Measurements from ENCODE around the gene ARNT2. TPM values are rescaled to one million over a fixed set of nuclear protein-coding genes. Genes with fewer than 3 reads are reported as not detected.

The ARNT2 gene
- total and polyA plus RNA-seq, 2 experiments from 2014 or later = 3.9 to 5.3 TPM

DNA sequence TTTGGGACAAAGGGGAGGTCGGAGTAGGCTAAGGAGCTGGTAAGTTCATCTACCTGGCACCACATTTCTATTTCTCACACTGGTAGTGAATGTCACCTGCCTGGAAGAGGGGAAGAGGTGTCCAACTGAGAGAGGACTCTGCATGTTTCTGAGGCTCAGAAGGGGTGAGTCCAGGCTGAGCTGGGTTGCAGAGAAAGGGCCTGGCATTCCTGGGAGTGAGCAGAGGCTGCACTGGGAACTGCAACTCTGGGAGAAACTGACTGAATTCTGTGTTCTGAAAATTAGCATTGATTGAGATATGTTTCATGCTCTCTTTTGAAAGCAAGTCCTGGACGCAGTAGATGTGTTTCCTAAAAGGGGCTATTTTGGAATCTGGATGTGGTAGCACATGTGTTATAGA is 32.3 kb upstream of the ARNT2 start:
- Histone ChIP-seq H3K79me2 (no peaks in the 10 kb centered on the region), H3K4me1 (ENCODE audit: insufficient read depth) (no peaks in the 10 kb centered on the region), H2AFZ (no peak overlapping the region), H3K4me3 (no peak overlapping the region), H3K9me3 (ENCODE audit: low read depth) (no peaks in the 10 kb centered on the region), H3K9me2 (replicated peaks; ENCODE audit: insufficient read depth) (no peaks in the 10 kb centered on the region), H3K27ac (no peak overlapping the region), H3K27me3 (no peaks in the 10 kb centered on the region), H4K20me1 (ENCODE audit: insufficient read depth, poor library complexity, severe bottlenecking) (no peaks in the 10 kb centered on the region), H3K36me3 (replicated peaks; ENCODE audit: insufficient read depth, low read depth) (no peaks in the 10 kb centered on the region), H3K4me2 (no peak overlapping the region)
- 95% methylated on average over 2 of the region's 2 CpGs for WGBS (ENCODE audit: low lambda C conversion rate, missing lambda C conversion rate)
- no peak for DNase-seq (ENCODE audit: low spot score)
- TF ChIP-seq, protein P1, sequence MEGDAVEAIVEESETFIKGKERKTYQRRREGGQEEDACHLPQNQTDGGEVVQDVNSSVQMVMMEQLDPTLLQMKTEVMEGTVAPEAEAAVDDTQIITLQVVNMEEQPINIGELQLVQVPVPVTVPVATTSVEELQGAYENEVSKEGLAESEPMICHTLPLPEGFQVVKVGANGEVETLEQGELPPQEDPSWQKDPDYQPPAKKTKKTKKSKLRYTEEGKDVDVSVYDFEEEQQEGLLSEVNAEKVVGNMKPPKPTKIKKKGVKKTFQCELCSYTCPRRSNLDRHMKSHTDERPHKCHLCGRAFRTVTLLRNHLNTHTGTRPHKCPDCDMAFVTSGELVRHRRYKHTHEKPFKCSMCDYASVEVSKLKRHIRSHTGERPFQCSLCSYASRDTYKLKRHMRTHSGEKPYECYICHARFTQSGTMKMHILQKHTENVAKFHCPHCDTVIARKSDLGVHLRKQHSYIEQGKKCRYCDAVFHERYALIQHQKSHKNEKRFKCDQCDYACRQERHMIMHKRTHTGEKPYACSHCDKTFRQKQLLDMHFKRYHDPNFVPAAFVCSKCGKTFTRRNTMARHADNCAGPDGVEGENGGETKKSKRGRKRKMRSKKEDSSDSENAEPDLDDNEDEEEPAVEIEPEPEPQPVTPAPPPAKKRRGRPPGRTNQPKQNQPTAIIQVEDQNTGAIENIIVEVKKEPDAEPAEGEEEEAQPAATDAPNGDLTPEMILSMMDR (IDR thresholded peaks at IDR 0.05; ENCODE audit: poor library complexity) = no peak
- TF ChIP-seq EZH2 (IDR thresholded peaks at IDR 0.05; ENCODE audit: borderline replicate concordance) (no peak), EZH2phosphoT487 (IDR thresholded peaks at IDR 0.05; ENCODE audit: low read depth, severe bottlenecking, unreplicated experiment) (no peak)

DNA sequence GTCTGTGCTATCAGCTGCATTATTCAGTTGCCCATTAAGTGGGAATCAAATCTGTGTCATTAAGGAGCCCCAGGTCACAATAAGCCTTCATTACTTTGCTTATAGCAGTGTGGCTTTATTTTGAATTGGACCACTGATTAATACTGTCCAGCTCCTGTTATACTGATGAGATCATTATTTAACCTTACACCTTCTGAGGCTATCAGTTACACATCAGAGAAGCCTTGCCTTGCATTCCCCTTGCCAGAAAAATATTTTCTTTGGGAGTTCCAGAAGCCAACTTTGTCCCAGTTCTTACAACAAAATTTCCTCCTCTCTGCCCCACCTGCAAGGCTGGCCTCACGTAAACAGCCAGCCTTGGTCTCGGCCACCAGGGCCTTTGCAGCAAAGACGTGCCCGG is 29.7 kb upstream of the ARNT2 start:
- Histone ChIP-seq H3K36me3 (replicated peaks; ENCODE audit: insufficient read depth, low read depth) (no peaks in the 10 kb centered on the region), H3K9me3 (ENCODE audit: low read depth) (no peaks in the 10 kb centered on the region), H4K20me1 (ENCODE audit: insufficient read depth, poor library complexity, severe bottlenecking) (no peaks in the 10 kb centered on the region), H3K4me1 (ENCODE audit: insufficient read depth) (no peaks in the 10 kb centered on the region), H3K27ac (no peak overlapping the region), H3K79me2 (no peaks in the 10 kb centered on the region), H3K9me2 (replicated peaks; ENCODE audit: insufficient read depth) (no peaks in the 10 kb centered on the region), H3K4me3 (no peak overlapping the region), H2AFZ (no peak overlapping the region), H3K27me3 (no peaks in the 10 kb centered on the region), H3K4me2 (no peak overlapping the region)
- TF ChIP-seq EZH2 (IDR thresholded peaks at IDR 0.05; ENCODE audit: borderline replicate concordance) (no peak), EZH2phosphoT487 (IDR thresholded peaks at IDR 0.05; ENCODE audit: low read depth, severe bottlenecking, unreplicated experiment) (no peak)
- TF ChIP-seq, protein P1 (IDR thresholded peaks at IDR 0.05; ENCODE audit: poor library complexity) = no peak
- no peak for DNase-seq (ENCODE audit: low spot score)
- WGBS (ENCODE audit: low lambda C conversion rate, missing lambda C conversion rate) = 66% methylated on average over 4 of the region's 4 CpGs

DNA sequence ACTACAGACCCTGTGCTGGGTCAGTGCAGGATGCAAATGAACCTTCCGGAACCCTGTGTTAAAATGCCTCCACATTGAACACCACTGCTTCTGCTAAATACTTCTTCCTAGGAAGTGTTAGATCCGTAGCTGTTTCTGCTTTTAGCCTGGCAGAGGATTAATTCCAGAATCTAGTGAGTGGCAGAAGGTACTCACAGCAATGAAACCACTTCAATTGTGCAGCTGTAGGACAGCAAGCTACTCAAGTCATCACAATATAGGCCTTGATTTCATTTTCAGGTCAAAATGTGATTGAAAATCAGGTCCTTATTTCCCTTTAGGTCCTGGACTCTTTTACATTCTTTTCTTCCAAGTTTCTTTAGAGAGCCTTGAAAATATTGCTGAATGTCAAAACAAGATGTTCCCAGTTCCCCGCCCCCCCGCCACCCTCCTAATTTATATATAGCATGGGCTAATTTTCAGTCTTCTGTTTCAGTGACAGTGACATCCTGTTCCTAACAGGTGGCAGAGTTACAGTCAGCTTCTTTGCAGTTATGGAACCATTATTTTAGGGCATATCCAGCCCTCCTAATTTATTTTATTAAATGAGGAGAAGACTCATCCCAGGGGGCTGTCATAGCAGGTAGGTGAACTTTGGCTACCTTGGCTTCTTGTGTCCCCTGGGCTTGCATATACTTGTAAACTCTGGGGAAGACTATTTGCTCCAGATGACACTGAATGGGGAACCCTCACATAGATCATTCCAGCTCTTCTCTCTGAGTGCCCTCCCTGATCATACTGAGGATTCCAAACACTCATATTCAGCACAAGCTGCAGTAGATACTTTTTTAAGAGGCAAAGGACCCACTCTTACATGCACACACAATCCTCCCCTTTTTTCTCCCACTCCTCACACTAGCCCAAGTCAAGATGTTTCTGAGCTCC is 28.0 kb upstream of the ARNT2 start:
- TF ChIP-seq, protein P1 (IDR thresholded peaks at IDR 0.05; ENCODE audit: poor library complexity) = no peak
- TF ChIP-seq EZH2 (IDR thresholded peaks at IDR 0.05; ENCODE audit: borderline replicate concordance) (no peak), EZH2phosphoT487 (IDR thresholded peaks at IDR 0.05; ENCODE audit: low read depth, severe bottlenecking, unreplicated experiment) (no peak)
- Histone ChIP-seq H2AFZ (no peak overlapping the region), H3K27ac (no peak overlapping the region), H3K27me3 (no peaks in the 10 kb centered on the region), H3K79me2 (no peaks in the 10 kb centered on the region), H3K36me3 (replicated peaks; ENCODE audit: insufficient read depth, low read depth) (no peaks in the 10 kb centered on the region), H3K4me3 (no peak overlapping the region), H3K4me2 (no peak overlapping the region), H4K20me1 (ENCODE audit: insufficient read depth, poor library complexity, severe bottlenecking) (no peaks in the 10 kb centered on the region), H3K9me2 (replicated peaks; ENCODE audit: insufficient read depth) (no peaks in the 10 kb centered on the region), H3K4me1 (ENCODE audit: insufficient read depth) (no peaks in the 10 kb centered on the region), H3K9me3 (ENCODE audit: low read depth) (no peaks in the 10 kb centered on the region)
- 87% methylated on average over 4 of the region's 4 CpGs for WGBS (ENCODE audit: low lambda C conversion rate, missing lambda C conversion rate)
- no peak for DNase-seq (ENCODE audit: low spot score)

Data from hepatocyte (in vitro differentiated cells).